ENCODE measurements around the gene ZNF608. TPM values are rescaled to one million over a fixed set of nuclear protein-coding genes. Genes with fewer than 3 reads are reported as not detected.

The ZNF608 gene
- total RNA-seq, 1 donor, result 30.3 TPM

DNA sequence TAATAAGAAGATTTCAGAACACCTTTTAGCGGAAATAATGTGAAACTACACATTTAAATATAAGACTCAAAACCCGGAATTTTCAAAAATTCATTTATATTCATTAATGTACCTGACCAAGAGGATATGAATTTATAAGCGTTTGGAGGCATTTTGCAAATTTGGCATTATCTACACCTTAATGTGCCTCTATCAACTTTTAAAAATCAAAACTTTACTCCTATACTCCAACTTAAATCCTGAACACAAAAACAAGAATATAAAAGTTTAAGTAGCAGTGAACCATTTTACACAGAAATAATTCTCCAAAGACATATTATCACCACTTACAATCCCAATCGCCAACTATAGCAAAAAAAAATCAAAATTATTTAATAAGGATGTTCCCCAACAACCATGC is 3.9 kb downstream of the ZNF608 start:
- TF ChIP-seq, protein P1, sequence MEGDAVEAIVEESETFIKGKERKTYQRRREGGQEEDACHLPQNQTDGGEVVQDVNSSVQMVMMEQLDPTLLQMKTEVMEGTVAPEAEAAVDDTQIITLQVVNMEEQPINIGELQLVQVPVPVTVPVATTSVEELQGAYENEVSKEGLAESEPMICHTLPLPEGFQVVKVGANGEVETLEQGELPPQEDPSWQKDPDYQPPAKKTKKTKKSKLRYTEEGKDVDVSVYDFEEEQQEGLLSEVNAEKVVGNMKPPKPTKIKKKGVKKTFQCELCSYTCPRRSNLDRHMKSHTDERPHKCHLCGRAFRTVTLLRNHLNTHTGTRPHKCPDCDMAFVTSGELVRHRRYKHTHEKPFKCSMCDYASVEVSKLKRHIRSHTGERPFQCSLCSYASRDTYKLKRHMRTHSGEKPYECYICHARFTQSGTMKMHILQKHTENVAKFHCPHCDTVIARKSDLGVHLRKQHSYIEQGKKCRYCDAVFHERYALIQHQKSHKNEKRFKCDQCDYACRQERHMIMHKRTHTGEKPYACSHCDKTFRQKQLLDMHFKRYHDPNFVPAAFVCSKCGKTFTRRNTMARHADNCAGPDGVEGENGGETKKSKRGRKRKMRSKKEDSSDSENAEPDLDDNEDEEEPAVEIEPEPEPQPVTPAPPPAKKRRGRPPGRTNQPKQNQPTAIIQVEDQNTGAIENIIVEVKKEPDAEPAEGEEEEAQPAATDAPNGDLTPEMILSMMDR (IDR thresholded peaks at IDR 0.05; ENCODE audit: insufficient read depth, low read length), result no peak
- peak overlapping the region; percentile 62 for H3K4me3 ChIP-seq (ENCODE audit: low read depth, low read length)
- DNase-seq (ENCODE audit: low read depth), result no peak

DNA sequence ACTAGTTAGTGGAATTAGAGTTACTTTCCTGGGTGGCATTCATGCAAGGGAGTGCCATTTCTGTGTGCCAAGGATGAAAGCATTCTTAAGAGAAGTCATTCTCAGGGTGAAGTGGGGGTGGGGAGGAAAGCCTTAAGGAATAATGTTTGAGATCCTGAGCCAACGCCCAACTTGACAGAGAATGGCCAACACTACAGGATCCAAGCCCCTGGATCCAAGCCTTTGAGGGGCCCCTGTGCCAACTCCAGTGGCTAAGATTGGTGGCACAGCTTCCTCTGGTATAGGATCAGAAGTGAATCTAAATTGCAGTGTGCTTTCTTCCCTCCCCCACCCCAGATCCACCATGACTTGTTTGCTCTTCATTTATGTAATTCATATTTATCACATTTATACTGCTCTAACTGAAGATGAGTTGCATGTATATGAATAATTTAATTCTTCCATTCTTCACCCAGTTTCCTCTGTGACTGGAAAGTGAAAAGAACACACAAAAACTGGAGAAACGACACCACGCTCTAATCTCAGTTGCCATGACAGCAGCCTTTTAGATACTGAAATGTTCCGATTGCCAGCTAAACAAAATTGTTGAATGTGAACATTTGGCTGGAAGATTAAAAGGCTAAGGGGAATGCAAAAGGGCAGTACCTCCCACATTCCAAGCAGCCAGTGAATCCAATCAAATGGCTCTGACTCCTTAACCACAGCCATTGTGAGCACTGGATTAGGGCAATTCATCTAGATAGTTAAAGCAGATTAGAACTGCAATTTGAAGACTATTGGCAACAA is 4.5 kb downstream of the ZNF608 start:
- H3K4me3 ChIP-seq (ENCODE audit: low read depth, low read length), result peak overlapping the region; percentile 1
- DNase-seq (ENCODE audit: low read depth), result peak; percentile 97
- TF ChIP-seq, protein P1 (IDR thresholded peaks at IDR 0.05; ENCODE audit: insufficient read depth, low read length), result no peak

DNA sequence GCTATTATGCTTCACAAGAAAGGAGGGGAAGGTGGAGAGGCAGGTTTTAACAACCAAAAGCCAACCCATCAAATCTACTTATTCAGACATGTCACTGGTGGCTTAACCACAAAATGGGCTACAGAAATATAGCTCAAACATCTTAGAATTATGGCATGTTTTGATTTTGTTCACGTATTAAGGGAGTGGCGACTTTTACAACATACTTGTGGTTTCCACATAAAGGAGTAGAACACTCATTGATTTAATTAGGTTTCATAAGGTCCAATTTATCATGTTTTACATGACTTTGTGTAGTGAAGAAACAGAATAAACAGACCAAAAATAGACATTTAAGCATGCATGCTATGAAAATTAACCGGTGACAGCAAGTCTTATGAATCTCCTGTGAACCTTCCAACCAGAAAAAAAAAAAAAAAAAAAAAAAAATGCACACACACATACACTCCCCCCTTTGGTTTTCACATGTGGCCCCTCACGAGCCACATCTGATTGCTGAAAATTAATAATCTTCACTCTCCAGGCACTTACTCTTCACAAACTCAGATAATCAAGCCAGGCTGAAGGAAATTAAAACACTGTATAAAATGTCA is 5.4 kb downstream of the ZNF608 start:
- peak; percentile 47 for DNase-seq (ENCODE audit: low read depth)
- TF ChIP-seq, protein P1 (IDR thresholded peaks at IDR 0.05; ENCODE audit: insufficient read depth, low read length), result no peak
- H3K4me3 ChIP-seq (ENCODE audit: low read depth, low read length), result no peak overlapping the region

DNA sequence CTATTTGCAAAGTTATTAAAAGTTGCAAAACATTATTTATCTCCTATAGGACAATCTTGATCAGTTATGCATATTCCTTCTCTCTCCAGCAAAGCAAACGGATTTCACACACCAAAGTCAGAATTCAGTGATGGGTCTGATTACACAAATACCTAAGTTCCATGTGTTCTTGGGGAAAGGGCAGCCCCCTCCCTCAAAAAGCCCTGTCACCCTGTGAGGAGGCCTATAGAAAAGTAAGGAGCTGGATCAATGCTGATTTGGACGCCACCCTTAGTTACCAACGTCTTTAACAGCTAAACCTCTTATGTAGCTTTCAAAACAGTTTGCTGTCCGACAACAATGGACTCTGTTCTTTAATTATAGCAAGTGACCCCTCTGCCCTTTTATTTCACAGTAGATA is 6.4 kb downstream of the ZNF608 start:
- TF ChIP-seq, protein P1 (IDR thresholded peaks at IDR 0.05; ENCODE audit: insufficient read depth, low read length), result no peak
- no peak overlapping the region for H3K4me3 ChIP-seq (ENCODE audit: low read depth, low read length)
- DNase-seq (ENCODE audit: low read depth), result no peak

DNA sequence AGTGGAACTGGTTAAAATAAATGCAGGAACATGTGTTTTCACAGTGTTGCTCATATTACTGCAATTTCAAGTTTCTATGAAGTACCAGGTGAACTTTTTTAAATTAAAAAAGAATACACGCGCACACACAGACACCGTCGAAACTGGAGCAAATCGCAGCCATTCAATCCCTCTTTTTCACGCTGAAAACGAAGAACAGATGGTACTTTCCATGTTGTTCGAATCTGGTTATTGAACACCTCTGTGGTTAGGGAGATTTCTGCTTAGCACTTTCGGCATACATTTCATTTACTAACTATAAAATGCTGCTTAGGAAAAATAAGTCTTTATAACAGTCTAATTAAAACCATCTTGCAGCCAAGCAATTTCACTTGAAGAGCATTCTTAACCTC is 6.8 kb downstream of the ZNF608 start:
- TF ChIP-seq, protein P1 (IDR thresholded peaks at IDR 0.05; ENCODE audit: insufficient read depth, low read length), result no peak

DNA sequence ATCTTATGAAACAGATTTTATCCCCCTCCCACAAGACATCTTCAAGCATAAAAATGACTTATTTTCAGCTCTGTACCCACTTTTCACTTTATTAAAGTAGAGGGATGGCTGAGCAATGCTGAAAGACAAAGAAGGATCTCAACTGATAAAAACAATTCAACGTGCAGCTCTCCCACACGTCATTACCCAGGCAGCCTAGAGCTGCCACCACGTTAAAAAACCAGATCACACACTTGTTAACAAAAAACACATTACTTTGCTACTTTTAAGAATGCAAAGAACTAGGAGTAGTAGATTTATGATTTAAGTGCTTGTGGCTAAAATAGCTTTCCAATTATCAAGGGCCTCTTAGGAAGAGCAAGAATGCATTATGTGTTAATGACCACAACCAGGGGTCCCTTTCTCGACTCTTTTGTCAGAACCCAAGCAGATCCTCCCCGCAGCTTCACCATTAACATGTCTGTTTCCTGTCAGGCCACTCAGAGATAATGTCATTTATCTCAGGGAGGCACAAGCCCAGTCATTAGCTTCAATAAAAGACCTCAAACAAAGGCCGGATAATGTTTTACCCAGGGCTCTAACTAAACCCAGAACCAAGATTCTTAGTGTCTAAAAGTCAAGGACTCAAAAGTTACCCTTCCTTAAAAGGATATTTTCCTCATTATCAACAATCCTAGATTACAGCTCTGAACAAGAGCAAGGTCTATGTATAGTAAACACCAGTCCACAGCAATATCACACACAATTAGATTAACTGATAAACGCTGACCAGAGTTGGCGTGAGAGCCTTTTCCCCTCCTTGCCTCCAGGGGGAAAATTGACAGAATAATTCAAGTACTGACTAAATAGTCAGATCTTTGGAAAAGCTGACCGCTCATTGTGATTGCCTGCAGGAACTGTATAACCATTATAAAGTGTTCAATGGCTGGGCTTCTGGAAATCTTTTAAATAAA is 7.5 kb downstream of the ZNF608 start:
- DNase-seq (ENCODE audit: low read depth), result no peak
- no peak overlapping the region for H3K4me3 ChIP-seq (ENCODE audit: low read depth, low read length)
- TF ChIP-seq, protein P1 (IDR thresholded peaks at IDR 0.05; ENCODE audit: insufficient read depth, low read length), result no peak

More for the DNA sequence above, 6.8 kb downstream of the ZNF608 start:
- no peak for DNase-seq (ENCODE audit: low read depth)
- H3K4me3 ChIP-seq (ENCODE audit: low read depth, low read length), result no peak overlapping the region
